HL-60 (cell line): ENCODE measurements around the gene RANGRF.

ENCODE experiments used
- DNase-seq, 2 experiments: peaks; one replicate each; pipeline ENCODE4 v3.0.0-alpha.2; 2010 to 2020; ENCODE audit warnings: low read depth in 1 of 2, low spot score in 1 of 2
- H3K27ac ChIP-seq: fragments of 250-450 bp; sonication (Bioruptor Pico); replicated peaks from 2 replicates; pipeline ENCODE4 v1.5.1; 2020; ENCODE audit warnings: mild to moderate bottlenecking, moderate library complexity
- H3K27me3 ChIP-seq: fragments of 250-450 bp; sonication (Bioruptor Pico); 2 replicates; pipeline ENCODE4 v1.5.1; 2021; ENCODE audit warnings: mild to moderate bottlenecking, moderate library complexity; ENCODE audit not compliant: insufficient read depth, poor library complexity, severe bottlenecking
- H3K4me3 ChIP-seq: replicated peaks from 2 replicates; pipeline ENCODE4 v1.5.1; 2011; ENCODE audit warnings: mild to moderate bottlenecking, control low read depth, low read length; ENCODE audit not compliant: insufficient read depth
- CTCF ChIP-seq: IDR thresholded peaks from one replicate; pipeline ENCODE4 v1.5.1; 2011; ENCODE audit warnings: low read length, control low read depth, inconsistent platforms; ENCODE audit not compliant: insufficient read depth
- GABPA ChIP-seq: IDR thresholded peaks from 2 replicates; pipeline ENCODE4 v1.6.1; 2012; ENCODE audit warnings: low read depth
- POLR2AphosphoS5 ChIP-seq: IDR thresholded peaks from 2 replicates; pipeline ENCODE4 v1.6.1; 2012; ENCODE audit warnings: low read depth
- REST ChIP-seq: IDR thresholded peaks from 2 replicates; pipeline ENCODE4 v1.6.1; 2012; ENCODE audit warnings: low read depth; ENCODE audit not compliant: insufficient replicate concordance
- SPI1 ChIP-seq: IDR thresholded peaks from 2 replicates; pipeline ENCODE4 v1.6.1; 2012; ENCODE audit warnings: low read depth, mild to moderate bottlenecking, borderline replicate concordance

The RANGRF gene

GRCh38 chr17:8256291-8256690 lies 32.2 kb upstream of the RANGRF start:
- TF ChIP-seq REST (no peak), POLR2AphosphoS5 (no peak), SPI1 (no peak), CTCF (no peak), GABPA (no peak)

GRCh38 chr17:8256691-8257090 lies 31.8 kb upstream of the RANGRF start:
- Histone ChIP-seq H3K27me3 (no peaks in the 10 kb centered on the region), H3K27ac (no peak overlapping the region), H3K4me3 (no peak overlapping the region)
- no peak for DNase-seq
- no peak for TF ChIP-seq REST
- TF ChIP-seq CTCF = no peak
- TF ChIP-seq GABPA = no peak
- no peak for TF ChIP-seq POLR2AphosphoS5
- no peak for TF ChIP-seq SPI1

More at GRCh38 chr17:8256291-8256690, 32.2 kb upstream of the RANGRF start:
- H3K27me3 ChIP-seq = no peaks in the 10 kb centered on the region
- no peak overlapping the region for H3K27ac ChIP-seq
- DNase-seq = no peak
- no peak overlapping the region for H3K4me3 ChIP-seq

- Histone ChIP-seq H3K27me3 (no peaks in the 10 kb centered on the region), H3K27ac (no peak overlapping the region), H3K4me3 (no peak overlapping the region)
- TF ChIP-seq CTCF (no peak), GABPA (no peak), REST (no peak), POLR2AphosphoS5 (no peak), SPI1 (no peak)
- DNase-seq = no peak
These were observed 30.7 kb upstream of the RANGRF start for GRCh38 chr17:8257801-8258200.
